GM18526 (cell line): ENCODE data around the gene RHBDD2.

Experiments used
- POLR2A ChIP-seq: IDR thresholded peaks from 3 replicates; pipeline ENCODE4 v1.6.1; 2011; ENCODE audit not compliant: insufficient read length; ENCODE audit errors: extremely low read depth

Gene RHBDD2

DNA sequence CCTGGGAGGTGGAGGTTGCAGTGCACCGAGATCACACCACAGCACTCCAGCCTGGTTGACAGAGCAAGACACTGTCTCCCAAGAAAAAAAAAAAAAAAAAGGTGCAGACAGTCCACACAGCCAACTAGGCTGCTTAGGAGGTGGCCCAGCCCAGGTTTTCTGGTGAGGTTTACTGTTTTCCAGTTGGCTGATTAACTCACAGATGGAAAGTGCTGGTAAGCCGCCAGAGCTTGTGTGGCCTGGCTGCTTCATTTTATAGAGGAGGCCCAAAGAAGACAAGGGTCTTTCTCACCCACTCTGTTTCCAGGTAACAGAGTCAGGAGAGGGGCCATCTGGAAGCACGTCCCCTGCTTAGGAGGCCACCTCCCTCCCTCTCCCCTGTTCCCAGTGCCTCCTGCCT is 6.2 kb downstream of the RHBDD2 start:
- TF ChIP-seq POLR2A, result no peak

DNA sequence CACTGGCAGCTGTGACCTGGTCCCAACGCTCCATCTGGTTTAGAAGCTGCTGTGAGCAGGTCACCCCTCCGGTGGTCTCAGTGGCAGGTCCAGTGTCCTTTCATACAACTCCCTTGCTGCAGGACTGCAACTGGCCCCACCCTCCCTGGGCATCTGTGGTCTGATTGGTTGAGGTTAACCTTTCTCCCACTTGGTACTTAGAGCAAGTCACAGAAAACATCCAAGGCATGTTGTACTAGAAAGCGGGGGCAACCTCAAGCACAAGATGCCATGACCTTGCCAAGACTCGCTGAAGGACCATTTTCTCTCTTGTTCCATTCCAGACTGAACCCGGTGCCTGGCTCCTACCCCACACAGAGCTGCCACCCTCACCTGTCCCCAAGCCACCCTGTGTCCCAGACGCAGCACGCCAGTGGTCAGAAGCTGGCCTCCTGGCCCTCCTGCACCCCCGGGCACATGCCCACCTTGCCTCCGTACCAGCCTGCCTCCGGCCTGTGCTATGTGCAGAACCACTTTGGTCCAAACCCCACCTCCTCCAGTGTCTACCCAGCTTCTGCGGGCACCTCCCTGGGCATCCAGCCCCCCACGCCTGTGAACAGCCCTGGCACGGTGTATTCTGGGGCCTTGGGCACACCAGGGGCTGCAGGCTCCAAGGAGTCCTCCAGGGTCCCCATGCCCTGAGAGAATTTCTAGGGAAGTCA is 9.0 kb downstream of the RHBDD2 start:
- no peak for TF ChIP-seq POLR2A

DNA sequence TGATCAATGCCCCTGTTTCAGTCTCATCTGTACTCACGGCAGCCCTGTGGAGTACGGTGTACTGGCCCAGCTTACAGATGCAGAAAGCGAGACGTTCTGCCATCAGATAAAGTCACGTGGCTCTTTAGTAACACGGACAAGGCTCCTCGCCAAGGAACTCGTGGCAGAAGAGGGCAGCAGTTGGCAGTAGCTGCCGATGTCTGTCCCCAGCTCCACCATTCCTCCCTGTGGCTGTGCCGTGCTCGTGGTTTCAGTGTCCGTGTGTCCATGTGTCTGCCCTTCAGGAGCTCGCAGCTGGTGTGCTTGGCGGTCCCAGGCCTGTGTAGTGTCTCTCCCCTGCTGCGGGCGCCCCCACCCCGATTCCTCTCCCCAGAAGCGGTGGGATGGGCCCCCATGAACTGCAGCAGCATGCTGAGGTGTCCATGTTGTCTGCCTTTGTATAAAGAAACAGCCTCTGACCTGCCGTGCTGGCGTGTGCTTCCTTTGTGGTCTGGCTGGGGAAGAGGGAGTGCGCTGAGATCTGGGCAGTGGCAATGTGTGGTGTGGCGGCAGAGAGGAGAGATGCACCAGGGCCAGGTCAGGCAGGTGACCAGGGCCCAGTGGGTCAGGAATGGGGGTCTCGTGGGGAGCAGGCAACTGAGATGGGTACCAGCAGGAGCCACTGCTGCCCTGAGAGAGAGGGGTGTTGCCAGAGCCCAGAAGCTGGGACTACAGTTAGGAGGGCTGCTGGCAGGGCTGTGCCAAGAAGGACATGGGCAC is 9.8 kb downstream of the RHBDD2 start:
- no peak for TF ChIP-seq POLR2A

DNA sequence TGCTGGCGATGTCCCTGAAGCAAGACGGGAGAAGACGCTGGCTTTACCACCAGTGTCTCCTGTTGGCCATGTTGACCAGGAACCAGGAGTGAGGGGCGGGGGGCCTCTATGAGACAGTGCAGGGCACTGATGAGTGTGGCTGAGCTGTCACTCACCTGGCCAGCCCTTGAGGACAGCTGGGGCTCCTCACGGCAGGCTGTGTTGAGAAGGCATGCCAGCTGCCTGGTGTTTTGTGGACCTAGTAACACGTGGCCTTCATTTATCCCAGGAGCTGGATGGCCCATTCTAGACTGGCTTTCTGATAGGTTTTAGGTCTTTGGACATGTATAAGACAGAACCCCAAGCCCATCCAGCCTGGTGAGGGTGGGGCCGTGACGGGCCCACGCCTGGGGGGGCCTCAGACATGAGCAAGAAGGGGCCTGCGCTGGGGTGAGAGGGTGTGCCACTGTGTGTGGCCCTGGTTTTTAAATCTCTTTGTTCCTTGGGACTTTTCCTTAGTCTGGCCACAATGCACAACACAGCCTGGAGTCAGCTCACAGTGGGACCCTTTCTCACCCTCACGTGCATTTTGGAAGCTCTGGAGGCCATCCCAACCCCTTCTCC is 10.5 kb downstream of the RHBDD2 start:
- TF ChIP-seq POLR2A, result no peak

DNA sequence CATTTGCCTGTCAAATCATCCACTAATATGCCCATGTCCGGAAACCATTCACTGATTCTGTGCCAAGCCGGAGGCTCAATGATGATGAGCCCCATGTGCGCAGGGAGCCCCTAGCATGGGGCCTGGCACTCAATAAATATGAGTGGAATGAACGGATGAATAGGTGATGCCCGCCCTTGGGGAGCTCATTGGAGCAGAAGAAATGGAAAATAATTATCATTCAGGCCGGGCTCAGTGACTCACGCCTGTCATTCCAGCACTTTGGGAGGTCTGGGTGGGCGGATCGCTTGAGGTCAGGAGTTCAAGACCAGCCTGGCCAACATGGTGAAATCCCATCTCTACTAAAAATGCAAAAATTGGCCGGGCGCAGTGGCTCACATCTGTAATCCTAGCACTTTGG is 11.0 kb downstream of the RHBDD2 start:
- no peak for TF ChIP-seq POLR2A

DNA sequence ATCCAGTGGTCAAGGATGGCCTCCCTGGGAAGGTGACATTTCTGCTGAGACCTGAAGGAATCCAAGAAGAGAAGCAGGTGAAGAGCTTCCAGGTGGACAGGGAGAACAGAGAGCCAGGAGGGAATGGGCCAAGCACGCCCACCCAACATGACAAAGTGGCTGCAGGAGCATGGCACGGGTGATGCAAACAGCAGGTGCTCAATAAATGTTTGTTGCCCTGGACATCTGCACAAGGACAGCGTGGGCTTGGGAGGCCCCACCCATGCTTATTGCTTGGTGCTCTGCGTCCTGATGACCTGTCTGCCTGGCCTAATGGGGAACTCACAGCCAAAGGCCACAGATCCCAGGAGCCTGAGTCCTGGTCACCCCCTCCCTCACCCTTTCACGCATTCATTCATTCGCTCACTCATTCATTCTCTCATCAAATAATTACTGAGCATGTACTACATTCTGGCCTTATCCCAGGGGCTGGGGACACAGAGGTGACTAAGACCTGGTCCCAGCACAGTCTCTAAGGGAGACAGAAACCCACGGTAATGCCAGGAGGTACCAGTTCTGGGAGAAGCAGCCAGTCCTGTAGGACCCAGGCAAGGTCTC is 13.1 kb downstream of the RHBDD2 start:
- TF ChIP-seq POLR2A, result no peak

DNA sequence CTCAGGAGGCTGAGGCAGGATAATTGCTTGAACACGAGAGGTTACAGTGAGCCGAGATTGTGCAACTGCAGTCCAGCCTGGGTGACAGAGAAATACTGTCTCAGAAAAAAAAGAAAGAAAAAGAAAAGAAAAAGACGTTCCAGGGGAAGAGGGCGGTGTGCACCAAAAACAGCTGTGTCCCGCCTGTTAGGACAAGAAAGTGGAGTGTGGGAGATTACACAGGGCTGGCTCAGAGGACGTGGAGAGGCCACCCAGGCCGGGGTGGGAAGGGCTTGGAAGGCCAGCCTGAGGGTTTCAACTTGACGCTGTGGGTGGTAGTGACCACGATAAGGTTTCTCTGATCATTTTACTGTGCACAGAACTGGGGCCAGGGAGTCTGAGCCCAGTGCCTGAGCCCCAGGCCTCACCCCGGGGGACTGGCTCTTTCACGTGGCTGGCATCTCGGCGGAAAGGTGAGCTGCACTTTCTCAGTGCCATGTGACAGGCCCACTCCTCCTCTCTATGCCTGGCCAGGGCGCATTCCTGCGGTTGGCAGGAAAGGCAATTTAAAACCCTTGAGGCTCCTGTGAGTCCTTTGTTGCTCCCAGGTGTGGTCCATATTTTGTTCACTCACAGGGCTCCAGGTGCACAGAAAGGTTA is 13.9 kb downstream of the RHBDD2 start:
- TF ChIP-seq POLR2A, result no peak

DNA sequence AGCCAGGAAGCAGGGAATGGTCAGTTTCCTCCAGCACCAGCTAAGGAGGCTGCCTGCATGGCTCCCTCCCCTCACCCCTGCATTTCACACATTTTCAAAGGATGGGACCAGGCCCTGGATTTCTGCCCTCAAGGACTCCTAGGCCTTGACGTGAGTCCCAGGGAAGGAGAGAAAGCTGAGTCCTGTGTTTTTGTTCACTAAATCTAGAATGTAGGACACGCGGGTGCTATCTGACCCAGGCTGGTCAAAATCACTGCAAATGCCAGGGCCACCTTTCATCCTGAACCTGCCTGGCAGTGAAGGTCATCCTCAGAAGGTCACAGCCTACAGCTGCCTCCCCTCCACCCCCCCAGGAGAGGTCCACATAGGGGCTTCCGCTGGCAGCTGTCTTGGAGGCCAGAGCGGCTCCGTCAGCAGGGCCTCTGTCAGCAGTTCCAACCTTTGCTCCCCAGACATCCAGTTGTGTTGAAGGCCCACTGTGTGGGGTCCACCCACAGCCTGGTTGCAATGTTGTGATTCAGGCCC is 18.0 kb downstream of the RHBDD2 start:
- no peak for TF ChIP-seq POLR2A

DNA sequence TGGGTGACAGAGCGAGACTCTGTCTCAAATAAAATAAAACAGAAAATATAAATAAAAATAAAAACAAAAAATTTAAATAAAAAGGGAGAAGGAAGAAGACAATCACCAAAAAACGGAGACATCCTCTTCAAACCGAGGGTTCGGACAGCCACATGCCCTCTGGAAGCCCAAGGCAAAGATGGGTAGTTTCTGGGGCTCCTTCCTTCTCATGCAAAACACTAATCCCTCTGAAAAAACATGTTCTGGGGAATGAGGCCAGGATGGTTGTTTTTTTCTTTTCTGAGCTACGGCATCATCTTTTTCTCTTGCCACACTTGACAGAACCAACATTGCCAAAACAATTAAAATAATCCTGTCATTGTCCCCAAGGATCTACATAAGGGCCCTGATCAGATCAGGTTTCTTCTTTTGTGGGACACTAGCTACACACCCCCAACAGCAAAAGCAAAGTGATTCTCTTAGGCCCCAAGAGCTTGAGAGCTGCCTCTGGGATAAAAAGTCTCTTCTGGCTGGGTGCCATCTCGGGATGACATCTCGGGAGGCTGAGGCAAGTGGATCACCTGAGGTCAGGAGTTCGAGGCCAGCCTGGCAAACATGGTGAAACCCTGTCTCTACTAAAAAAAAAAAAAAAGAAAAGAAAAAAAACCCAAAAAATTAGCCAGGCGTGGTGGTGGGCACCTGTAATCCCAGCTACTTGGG is 21.9 kb downstream of the RHBDD2 start:
- TF ChIP-seq POLR2A, result no peak

DNA sequence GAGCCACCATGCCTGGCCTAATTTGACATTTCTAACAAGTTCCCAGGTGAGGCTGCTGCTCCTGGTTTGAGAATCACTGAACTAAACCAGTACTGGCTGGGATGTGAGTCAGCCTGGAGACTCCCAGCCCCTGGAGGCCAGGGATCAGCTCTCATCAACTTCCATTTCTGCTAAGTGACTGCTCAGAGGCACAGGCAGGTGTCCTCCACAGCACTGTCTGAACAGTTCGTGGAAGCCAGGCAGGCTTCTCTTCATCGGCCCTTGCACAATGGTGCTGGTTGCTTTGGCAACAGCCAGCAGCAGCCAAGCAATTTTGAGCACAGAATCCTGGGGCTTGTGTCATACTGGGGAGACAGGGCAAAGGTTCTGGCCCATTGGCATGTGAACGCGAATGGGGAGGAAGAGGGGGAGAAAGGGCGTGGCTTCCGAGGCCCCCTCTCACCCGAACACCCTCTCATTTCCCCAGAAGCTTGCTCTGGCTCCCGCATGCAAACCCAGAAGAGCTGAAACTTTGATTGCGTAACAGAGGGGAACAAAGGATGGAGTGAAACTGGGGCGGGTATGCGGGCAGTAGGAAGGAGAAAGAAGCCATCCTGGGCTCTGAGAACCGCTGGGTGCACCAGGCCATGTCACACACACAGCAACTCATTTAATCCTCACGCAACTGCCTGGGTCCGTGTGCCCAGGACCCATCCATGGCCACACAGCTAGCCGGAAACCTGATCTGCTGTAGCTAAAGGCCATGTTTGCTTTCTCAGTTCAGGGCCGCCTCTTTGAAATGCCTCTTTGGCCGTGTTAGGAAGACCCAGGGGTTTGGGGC is 27.2 kb downstream of the RHBDD2 start:
- no peak for TF ChIP-seq POLR2A

DNA sequence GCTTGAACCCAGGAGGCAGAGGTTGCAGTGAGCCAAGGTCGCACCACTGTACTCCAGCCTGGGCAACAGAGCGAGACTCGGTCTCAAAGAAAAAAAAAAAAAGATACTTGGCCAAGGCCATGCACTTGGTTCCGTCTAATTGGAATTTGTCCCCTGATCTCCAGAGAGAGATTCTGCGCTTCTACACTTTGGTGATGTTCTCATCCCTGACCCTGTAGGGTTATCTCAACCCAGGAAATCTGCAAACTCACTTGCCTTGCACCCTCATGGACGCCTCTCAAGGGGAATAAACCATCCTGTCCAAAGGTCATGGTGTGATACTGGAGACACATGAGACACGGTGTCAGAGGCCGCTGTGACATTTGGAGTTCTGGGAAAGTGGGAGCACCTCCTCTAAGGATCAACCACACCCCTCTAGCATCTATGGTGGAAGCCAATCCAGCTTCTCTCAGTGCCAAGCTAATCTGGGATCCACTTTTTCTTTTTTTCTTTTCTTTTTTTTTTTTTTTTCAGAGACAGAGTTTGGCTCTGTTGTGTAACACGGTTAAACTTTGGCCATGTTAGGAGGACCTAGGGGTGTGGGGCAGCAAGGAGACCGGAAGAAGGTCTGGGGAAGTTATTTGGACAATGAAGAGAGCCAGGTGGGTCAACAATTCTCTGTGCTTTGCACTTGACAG is 28.3 kb downstream of the RHBDD2 start:
- TF ChIP-seq POLR2A, result no peak

DNA sequence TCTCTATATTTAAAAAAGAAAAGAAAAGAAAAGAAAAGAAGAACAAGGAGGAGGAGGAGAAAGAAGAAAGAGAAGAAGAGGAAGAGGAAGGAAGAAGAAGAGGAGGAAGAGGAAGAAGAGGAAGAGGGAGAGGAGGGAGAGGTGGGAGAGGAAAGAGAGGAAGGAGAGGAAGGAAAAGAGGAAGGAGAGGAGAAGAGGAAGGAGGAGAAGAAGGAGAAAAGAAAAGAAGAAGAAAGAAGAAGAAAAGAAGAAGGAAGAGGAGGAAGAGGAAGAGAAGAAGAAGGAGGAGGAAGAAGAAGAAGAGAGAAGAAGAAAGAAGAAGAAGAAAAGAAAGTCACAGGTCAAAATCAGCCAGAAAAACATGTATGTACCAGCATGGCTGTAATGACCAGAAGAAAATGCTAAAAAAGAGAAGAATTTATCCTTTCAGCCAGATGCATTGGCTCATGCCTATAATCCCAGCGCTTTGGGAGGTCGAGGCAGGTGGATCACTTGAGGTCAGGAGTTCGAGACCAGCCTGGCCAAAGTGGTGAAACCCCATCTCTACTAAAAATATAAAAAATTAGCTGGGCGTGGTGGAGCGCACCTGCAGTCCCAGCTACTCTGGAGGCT is 30.8 kb downstream of the RHBDD2 start:
- TF ChIP-seq POLR2A, result no peak

DNA sequence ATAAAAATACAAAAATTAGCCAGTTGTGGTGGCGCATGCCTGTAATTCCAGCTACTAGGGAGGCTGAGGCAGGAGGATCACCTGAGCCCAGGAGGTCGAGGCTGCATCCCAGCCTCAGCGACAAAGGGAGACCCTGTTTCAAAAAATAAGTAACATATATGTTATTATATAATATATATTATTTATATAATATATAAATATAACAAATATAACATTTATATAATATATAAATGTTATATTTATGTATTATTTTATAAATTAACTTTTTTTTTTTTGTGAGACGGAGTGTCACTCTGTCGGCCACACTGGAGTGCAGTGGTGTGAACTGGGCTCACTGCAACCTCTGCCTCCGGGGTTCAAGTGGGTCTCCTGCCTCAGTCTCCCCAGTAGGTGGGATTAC is 34.6 kb downstream of the RHBDD2 start:
- no peak for TF ChIP-seq POLR2A
